GM12878 (cell line): Measurements from ENCODE around the gene NOL11.

Source experiments
- CTCF ChIP-seq, 3 experiments: IDR thresholded peaks in 2 of 3; conservative IDR thresholded peaks in 1 of 3; 2 replicates each; pipeline ENCODE4 v1.5.1; 2011; ENCODE audit warnings: low read depth in 3 of 3, low read length in 3 of 3, mild to moderate bottlenecking in 3 of 3, control low read depth in 2 of 3, moderate library complexity in 2 of 3, inconsistent platforms in 1 of 3, mixed read lengths in 1 of 3; ENCODE audit not compliant: control insufficient read depth in 2 of 3, insufficient read depth in 1 of 3; ENCODE audit errors: extremely low read depth in 1 of 3
- POLR2A ChIP-seq: IDR thresholded peaks from 2 replicates; pipeline ENCODE4 v1.6.1; 2011; ENCODE audit warnings: low read depth, mild to moderate bottlenecking, low read length
- POLR2AphosphoS2 ChIP-seq: IDR thresholded peaks from 2 replicates; pipeline ENCODE4 v1.6.1; 2011; ENCODE audit warnings: low read depth, mild to moderate bottlenecking, low read length, improper control_type of control experiment, moderate library complexity
- TARDBP ChIP-seq: IDR thresholded peaks from 2 replicates; pipeline ENCODE4 v1.6.1; 2016; ENCODE audit warnings: borderline replicate concordance

DNA sequence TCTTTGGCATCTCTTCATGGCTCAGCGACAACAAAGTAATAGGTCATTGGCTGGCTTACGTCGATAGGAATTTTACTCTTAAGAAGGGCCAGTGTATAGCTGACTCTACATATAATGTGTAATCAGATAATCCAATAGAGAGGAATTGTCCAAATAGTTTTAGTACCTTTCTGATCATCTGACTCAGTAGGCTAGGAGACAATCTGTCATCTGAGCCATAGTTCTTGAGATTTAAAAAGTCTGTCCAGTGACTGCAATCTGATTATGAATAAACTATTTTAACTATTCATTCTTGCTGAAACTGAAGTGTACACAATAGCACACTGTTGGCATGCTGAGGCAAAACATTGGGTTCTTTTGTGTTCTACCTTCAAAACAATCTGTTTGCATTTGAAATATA lies 21.4 kb upstream of the NOL11 start:
- TF ChIP-seq CTCF (IDR thresholded peaks at IDR 0.05 in 2 of 3, conservative IDR thresholded peaks at IDR 0.05 in 1 of 3; ENCODE audit: control insufficient read depth in 2 of 3, extremely low read depth in 1 of 3, insufficient read depth in 1 of 3, low read depth in 3 of 3, low read length in 3 of 3) (no peak), TARDBP (no peak), POLR2A (no peak), POLR2AphosphoS2 (no peak)
